GM19395 (cell line): Measurements from ENCODE around the gene MAP3K14.
A peak's percentile ranks its signal among the peaks of the same experiment; 100 is the strongest.

Source experiments
- ATAC-seq: cut with Tn5 transposase; IDR thresholded peaks from one replicate; pipeline ENCODE4 v1.9.1; 2021; ENCODE audit warnings: mild to moderate bottlenecking, moderate library complexity; ENCODE audit not compliant: unreplicated experiment

Gene MAP3K14

GRCh38 chr17:45238155-45238774 lies 78.6 kb downstream of the MAP3K14 start:
- ATAC-seq: no peak

- no peak for ATAC-seq
These were observed 79.1 kb downstream of the MAP3K14 start for GRCh38 chr17:45237686-45238085.

DNA sequence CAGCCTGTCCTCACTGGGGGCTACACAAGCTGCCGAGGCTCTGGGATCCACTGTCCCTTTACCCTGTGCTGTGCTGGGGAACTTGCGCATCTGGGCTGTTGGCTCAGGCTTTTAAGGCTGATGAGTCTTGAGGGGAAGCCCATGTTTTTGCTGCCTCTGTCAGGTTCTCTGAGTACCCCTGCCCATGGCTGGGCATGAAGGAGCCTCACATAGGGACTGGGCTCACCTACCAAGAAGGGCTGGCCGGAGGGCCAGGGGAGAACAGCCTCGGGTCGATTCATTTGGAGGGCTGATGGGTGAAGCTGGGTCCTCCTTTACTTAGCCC lies 80.6 kb downstream of the MAP3K14 start:
- ATAC-seq: no peak

DNA sequence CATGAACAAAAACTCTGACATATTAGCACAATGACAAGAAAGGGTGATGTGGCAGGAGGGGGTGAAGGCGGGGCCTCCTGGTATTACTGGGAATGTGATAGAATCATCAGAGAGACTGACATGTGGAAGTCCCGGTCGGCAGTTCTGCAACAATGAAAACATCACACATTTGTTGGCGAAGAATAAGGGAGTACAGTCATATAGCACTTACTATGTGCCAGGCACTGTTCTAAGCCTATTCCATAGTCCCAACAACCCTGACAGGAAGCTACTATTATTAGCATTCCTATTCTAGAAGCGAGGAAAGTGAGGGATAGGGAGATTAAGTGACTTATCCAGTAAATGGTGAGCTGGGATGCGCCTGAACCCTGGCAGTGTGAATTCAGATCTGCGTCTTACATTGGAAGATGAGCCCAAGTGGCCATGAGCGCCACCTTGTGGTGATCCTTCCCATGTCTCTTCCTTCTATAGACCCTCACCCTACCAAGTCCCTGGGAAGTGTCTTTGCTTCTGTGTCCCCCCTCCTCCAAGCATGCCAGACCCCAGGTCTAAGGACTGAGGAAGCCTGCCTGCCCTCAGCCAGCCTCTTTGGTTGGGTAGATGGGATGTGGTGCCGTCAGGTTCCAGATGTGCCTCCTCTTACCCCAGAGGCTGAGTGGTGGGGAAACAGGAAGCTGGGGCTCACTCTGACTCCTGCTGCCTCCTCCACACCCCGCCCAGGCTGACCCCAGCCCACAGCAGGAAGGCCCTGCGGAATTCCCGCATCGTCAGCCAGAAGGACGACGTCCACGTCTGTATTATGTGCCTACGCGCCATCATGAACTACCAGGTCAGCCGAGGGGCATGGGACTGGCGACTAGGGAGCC lies 81.2 kb downstream of the MAP3K14 start:
- no peak for ATAC-seq

DNA sequence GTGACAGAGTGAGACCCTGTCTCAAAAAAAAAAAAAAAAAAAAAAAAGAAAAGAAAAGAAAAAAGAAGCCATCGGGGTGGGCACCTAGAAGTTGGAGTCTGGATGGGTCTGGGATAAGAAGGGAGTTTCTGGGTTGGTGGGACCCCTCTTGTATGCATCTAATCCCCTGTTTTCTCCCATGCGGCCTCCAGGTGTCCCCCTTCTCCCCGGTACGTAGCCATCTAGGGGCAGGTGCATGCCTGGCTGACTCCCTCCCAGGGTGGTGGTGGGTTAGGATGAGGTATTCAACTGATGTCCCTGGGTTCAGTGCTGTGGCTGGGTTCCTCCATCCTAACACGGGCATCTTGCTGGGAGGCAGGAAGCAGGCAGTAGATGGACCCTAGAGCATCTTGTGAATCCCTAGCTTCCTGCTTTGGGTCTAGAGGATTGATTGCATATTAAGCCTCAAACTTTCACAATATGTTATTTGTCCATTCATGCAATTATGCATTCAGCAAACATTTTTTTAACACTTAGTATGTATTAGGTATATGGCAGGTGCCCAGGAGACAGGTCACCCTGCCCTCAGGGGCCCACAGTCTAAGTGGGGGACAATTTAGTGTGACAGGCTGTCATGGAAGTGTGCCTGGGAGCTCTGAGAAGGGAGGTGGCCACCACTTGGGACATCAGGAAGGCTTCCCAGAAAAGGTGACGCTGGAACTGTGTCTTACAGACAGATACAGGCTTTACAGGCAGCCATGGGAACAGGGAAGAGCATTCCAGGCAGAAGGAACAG lies 82.0 kb downstream of the MAP3K14 start:
- no peak for ATAC-seq

DNA sequence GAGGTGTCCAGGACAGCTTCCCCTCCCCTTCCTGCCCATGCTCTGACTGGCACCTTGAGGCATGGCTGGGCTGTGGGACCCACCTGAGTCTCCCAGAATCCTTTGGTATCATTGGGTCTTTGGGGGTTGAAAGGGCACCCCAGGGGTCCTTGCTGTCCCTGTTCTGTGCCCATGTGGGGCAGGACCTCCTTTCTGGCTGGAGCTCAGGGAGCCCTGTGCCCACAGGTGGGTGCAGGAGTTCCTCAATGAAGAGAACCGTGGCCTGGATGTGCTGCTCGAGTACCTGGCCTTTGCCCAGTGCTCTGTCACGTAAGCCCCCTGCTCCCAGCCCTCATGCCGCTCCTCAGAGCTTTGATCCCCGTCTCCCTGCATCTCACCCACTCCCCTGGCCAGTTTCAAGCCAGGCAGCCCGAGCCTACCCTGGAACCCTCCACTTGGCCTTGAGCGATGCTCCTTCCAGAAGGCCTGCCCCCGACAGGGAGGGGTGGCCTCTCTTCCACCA lies 83.3 kb downstream of the MAP3K14 start:
- no peak for ATAC-seq

DNA sequence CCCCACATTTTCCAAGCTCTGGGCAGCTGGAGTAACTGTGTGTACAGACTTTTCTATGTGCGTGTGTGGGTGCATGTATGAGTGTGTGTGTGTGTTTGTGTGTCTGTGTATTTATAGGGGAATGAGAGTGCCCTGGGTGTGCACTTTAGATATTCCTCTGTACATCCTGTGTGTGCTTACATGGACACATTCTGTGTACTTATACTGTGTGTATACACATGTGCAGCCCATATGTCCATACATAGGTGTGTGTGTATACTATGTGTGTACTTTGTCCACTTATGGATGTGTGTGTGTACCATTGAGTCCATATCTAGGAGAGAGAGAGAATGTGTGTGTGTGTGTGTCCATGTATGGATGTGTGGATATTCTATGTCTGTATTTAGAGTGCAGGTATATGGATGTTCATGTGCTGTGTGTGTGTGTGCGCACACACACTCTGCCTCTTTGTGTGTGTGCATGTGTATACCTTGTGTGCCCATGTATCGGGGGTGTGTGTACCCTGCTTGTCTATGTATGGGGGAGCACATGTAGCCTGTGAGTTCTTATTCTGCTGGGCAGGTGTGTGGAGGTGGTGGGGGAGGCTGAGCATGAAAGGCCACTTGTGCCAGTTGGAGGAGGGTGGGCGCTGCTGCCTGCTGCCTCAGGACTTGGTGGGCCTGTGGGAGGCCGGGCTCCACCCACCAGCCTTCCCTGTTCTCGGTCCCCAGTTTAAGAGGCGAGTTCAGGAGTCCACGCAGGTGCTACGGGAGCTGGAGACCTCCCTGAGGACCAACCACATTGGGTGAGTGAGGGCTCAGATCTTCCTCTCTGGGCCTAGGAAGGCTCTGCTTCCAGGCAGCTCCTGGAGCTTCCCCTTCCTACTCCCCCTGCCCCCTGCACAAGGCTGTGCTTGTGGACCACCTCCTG lies 84.1 kb downstream of the MAP3K14 start:
- ATAC-seq: no peak

GRCh38 chr17:45231481-45232116 lies 85.2 kb downstream of the MAP3K14 start:
- no peak for ATAC-seq

DNA sequence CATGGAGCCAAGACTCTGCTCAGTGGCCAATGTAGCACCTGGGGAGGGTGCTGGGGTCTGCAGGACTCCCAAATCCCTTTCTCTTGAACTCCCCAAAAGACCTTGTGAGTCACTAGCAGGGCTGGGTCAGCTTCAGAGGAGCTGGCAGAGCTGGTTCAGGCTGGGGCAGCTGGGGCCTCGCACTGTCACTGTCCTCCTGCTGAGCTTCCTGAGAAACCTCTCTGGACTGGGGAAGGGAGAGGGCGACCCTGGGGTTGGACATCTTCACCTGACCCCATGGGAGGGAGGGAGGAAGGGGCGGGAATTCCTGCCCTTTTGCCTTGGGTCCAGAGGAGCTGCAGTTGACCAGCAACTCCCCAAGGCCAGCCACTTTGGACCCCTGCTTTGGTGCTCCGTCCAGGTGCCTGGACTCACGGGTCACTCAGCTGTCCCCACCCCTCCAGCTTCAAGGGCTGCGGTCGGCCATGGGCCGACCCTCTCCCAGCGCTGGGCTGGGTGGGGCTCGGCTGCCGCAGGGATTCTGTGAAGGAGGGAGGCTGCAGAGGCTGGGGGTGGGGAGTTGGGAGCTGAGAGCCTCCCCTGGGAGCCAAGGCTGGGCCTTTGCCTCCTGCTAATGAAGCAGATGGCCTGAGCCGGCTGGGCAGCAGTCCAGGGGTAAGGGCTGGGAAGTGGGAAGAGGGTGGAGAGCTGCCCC lies 85.9 kb downstream of the MAP3K14 start:
- ATAC-seq: no peak

DNA sequence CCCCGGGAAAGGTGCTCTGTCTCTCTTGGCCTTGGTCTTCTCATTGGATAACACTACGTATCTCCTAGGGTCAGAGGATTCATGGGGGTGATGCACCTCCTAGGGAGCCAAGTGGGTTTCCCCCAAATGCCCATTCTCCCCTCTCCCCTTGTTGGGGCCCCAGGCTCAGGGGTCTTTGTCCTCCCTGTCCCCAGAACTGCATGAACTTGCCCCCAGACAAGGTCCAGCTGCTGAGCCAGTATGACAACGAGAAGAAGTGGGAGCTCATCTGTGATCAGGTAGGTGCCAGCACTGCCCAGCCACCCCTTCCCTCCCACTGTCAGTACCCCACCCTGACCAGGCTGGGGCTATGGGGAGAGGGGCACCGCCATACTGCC lies 86.4 kb downstream of the MAP3K14 start:
- no peak for ATAC-seq

GRCh38 chr17:45229681-45230409 lies 87.0 kb downstream of the MAP3K14 start:
- no peak for ATAC-seq

DNA sequence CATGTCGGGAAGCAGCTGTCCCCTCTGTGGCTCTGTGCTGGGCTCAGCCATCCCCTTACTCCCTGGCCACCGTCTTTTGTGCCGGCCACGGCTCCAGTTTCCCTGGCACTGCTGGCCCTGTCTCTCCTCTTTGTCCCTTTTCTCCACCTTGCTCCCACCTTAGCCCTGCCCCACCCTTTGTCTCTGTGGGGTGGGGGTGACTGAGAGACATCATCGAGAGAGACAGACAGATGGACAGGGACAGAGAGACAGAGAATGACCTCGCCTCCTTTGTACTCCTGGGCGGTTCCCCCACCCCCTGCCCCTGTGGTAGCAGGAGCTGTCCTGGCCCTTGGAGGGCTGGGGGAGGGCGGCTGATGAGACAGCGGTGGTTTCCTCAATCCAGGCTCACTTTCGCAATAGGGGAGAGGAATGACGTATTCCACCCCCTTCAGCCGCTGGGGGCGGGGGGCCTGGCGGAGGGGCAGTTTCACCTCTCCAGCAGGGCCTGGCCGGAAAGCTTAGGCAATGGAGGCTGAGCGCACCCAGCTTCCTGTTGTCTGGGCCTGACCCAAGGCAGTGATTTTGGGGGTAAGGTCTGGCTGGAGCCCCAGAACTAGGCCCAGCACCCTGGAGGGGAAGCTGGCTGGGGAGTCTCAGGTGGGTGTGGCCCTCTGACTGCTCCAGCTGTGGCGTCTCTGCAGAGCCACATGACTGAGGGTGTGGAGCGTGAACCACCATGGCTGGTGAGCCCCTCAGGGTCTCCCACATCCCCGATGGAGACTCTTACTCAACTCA lies 87.9 kb downstream of the MAP3K14 start:
- ATAC-seq: peak; percentile 41

DNA sequence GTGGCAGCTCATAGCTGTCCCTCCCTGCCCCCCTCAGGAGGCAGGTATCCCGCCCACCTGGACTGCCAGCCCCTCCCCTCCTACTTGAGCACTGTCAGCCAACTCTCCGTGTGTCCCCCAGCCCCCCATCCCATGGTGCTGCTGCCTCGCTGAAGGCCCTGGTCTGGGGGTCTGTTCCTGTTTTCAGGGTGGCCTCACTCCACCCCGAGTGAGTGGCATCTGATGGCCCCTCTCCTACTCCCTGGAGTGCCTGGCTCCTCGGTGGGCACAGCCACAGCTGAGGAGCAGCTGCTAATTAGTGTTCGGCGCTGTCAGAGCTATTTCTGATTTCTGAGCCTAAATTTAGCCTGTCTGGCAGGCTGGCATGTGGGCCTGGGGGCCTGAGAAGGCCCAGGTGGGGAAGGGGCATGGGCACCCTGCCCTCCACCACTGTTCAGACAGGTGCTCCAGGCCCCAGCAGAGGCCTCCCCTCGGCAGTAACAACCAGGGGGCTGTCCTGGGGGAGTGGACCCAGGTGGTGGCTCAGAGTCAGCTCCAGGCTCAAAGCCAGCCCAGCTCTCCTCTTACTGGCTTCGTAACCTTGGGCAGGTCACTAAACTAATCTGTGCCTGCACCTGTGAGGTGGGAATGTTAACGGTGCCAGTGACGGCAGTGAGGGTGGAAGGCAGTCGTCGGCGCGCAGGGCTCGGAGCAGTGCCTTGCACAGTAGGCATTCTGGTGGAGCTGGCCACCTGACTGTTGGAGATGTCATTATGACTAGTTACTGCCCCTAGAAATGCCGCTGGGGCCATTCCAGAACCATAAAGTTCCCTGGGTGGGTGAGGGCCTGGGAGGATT lies 88.7 kb downstream of the MAP3K14 start:
- ATAC-seq: no peak

- ATAC-seq: no peak
These were observed 89.5 kb downstream of the MAP3K14 start for GRCh38 chr17:45227101-45227925.

GRCh38 chr17:45226576-45226975 lies 90.2 kb downstream of the MAP3K14 start:
- ATAC-seq: no peak

GRCh38 chr17:45225964-45226530 lies 90.8 kb downstream of the MAP3K14 start:
- ATAC-seq: peak; percentile 45
